GM18517 (cell line): ENCODE data around the gene RSPO4.
"Not testable (repeated sequence)": the region's sequence is repeated elsewhere in the genome, so short reads cannot be mapped to it uniquely, and the experiment has no call there.

ENCODE experiments used
- ATAC-seq: cut with Tn5 transposase; IDR thresholded peaks from one replicate; pipeline ENCODE4 v1.9.1; 2021; ENCODE audit warnings: mild to moderate bottlenecking, moderate library complexity; ENCODE audit not compliant: unreplicated experiment

Gene RSPO4

DNA sequence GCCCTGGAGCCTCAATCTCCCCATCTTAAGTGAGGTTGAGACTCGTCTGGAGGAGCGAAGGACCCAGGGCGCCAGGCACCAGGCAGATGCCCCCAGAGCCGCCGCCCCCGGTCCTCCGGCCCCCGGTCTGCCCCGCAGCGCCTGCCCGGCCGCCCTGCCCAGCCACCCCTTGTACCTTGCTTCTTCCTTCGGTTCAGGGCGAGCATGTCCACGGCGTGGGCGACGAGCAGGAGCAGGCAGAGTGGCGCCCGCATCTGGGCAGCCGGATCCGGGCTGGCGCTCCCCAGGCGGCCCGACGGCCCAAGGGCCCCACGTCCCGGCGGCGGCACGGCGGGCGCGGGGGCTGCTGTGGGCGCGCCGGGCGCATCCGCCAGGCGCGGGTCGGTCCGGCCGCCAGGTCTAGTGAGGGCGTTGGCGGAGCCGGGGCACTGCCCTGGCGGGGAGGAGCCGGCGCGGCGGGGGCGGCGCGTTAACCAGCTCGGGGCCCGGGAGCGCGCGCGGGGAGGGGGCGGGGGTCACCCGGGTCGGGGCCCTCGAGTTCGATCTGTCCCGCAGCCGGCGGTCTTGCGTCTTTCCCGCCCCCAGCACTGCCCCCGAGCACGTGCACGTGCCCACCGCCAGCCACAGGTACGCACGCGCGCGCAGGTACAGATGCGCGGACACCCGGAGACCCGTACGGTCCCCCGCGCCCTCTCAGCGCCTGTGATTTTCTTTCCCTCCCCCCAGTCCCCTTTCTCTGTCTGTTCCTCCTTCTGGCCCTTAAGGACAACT lies at the start of gene RSPO4:
Gene RSPO4, minus strand, starts transcription at position 401 of the 771 bp plus-strand sequence. Its CDS starts 147 bp downstream, at position 254.
- no peak for ATAC-seq

DNA sequence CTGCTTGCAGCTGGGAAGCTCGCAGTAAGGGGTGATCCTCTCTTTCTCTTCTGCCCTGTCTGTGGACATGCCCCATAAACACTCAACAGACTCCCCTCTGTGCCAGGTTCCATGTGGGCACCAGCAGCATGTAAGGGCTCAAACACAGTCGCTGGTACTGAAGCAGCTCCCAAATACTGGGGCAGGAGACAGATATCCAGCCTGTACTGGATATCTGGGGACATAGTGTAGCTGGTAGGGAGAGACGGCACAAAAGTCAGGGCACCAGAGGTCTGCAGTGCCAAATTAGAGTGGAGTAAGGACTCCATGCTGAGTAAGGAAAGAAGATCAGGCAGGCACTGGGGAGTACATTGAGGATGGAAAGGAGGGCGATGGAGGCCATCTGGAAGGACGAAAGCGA lies 48.3 kb upstream of the RSPO4 start:
- no peak for ATAC-seq

GRCh38 chr20:1045860-1046418 lies 43.8 kb upstream of the RSPO4 start:
- no peak for ATAC-seq

- no peak for ATAC-seq
These were observed 39.8 kb upstream of the RSPO4 start for GRCh38 chr20:1041845-1042390.

DNA sequence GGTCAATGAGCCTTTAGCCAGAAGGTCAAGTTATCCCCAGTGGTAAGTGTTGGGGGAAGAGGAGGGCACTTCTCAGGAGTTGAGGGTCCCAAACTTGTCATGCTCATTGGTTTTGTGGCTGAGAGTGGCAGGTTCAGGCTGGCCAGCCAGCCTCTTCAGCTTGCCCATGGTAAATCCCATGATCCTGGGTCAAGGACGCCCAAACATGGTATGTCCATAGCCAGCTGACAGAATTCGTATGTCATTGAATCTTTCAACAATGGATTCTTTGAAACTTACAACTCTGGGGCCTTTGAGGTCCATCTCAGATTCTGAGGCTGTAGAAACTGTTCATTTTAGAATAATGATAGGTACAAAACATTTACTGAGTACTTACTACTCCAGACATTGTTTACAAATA lies 36.1 kb upstream of the RSPO4 start:
- ATAC-seq, result no peak

GRCh38 chr20:1037039-1037438 lies 34.9 kb upstream of the RSPO4 start:
- no peak for ATAC-seq

DNA sequence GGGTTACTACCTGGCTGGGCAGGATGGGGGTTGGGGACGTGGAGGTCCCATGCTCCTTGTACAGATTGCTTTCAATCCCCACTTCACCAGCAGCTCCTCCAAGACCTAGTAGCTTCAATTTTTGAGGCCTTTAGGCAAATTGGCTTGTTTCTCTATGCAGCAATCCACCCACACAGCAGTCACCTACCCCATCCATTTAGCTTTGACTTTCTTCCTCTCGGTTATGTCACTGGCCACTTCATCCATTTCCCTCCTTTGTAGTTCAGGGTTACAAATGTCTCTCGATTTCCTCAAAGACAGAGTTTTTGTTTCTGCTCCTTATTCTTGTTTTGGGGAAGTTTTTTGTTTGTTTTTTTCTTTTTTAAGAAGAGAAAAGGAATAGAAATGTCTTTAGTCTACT lies 33.4 kb upstream of the RSPO4 start:
- no peak for ATAC-seq

GRCh38 chr20:1034415-1034789 lies 32.3 kb upstream of the RSPO4 start:
- no peak for ATAC-seq

DNA sequence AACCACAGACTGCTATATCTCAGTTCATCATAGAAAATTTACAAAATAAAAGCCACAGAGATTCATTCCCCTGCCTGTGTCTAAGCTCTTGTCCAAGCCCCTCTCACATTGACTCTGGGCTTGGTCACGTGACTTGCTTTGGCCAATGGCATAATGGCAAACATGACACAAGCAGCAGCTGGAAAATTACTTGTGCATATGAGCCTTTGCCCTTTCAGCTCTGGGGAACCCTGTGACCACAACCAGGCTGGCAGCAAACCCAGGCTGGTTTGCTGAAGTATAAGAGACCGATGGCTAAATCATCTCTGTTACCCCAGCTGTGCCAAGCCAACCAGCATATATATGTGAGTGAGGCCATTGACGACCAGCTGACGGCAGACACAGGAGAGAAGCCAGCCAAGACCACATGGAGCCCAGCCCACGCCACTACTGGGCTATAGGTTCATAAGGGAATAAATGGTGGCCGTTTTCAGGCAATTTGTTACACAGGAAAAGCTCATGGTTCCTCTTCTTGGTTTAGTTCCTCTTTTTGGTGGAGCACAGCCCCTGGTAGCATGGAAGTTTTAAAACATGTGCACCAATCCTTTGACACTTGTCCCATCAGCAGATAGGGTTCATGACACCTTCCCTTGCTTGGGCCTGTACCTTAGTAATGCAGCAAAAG lies 31.8 kb upstream of the RSPO4 start:
- no peak for ATAC-seq

DNA sequence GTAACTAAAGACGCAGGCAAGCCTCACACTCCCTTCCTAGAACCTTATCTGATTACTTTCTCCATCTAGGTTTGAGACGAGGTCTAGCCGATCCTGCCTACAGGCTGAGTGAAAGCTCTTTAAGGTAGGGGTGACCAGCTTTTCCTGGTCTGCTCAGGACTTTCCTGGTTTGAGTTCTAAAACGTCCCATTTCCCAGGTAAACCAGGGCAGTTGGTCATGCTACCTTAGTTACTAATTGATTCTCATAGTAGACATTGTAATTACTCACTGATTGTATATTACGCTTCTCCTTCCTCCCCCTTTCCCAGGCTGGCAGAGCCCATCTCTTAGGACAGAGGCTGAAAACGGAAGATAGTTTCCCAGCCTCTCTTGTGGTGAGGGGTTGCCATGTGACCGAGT lies 27.9 kb upstream of the RSPO4 start:
- no peak for ATAC-seq

DNA sequence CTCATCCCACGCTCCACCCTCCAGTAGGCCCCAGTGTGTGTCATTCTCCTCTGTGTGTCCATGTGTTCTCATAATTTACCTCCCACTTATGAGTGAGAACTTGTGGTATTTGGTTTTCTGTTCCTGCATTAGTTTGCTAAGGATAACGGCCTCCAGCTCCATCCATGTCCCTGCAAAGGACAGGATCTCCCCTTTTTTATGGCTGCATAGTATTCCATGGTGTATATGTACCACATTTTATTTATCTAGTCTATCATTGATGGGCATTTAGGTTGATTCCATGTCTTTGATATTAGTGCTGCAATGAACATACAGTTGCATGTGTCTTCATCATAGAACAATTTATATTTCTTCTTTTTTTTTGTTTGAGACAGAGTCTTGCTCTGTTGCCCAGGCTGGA lies 24.1 kb upstream of the RSPO4 start:
- not testable (repeated sequence) for ATAC-seq

DNA sequence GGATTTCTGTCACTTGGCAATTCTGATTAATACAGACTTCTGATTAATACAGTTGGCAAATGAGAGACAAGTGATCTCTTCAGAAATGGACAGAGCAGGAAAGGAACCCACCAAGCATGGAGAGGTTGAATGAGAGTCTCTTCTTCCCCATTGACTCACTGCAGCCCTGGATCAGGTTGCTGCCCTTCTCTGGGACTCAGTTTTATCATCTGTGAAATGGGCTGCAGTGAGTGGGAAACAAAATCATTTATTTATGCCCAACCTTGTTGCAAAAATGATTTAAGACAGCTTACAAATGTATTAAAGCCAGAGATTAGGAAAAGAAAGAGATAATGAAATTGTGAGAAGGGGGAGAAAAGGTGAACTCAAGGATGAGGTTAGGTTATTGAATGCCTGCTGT lies 20.8 kb upstream of the RSPO4 start:
- ATAC-seq, result no peak

- no peak for ATAC-seq
These were observed 18.5 kb upstream of the RSPO4 start for GRCh38 chr20:1020614-1021013.

DNA sequence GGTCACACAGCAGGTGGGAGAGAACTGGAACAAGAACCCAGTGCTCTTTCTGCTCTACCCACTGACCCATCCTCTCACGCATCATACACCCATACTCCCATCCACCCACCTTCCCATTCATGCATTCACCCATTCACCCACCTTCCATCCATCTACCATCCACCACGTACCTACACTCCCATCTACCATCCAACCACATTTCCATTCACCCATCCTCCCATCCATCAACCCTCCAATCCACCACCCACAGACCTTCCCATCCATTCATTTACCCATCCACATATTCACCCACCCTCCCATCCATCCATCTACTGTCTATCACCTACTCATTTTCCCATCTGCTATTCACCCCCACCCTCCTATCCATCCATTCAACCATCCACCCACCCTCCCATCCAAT lies 17.2 kb upstream of the RSPO4 start:
- ATAC-seq, result no peak

GRCh38 chr20:1017677-1018076 lies 15.6 kb upstream of the RSPO4 start:
- no peak for ATAC-seq

DNA sequence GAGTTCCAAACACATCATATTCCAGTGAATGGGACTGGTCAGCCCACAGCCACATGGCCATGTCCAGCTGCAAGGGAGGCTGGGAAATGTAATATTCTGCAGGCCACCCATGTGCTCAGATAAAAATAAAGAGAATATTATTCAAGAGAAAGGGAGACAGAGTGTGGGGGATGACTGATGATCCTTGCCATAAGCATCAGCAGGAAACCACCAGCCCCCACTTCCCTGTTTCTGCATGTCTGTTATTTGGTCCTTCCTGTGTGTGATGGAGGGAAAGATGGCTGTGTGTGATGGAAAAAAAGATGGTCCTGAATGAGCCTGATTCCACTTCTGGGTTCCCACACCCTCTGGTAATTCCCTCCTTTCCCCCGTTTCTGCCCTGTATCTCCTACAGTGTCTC lies 13.1 kb upstream of the RSPO4 start:
- ATAC-seq, result no peak

- no peak for ATAC-seq
These were observed 12.4 kb upstream of the RSPO4 start for GRCh38 chr20:1014471-1014870.

DNA sequence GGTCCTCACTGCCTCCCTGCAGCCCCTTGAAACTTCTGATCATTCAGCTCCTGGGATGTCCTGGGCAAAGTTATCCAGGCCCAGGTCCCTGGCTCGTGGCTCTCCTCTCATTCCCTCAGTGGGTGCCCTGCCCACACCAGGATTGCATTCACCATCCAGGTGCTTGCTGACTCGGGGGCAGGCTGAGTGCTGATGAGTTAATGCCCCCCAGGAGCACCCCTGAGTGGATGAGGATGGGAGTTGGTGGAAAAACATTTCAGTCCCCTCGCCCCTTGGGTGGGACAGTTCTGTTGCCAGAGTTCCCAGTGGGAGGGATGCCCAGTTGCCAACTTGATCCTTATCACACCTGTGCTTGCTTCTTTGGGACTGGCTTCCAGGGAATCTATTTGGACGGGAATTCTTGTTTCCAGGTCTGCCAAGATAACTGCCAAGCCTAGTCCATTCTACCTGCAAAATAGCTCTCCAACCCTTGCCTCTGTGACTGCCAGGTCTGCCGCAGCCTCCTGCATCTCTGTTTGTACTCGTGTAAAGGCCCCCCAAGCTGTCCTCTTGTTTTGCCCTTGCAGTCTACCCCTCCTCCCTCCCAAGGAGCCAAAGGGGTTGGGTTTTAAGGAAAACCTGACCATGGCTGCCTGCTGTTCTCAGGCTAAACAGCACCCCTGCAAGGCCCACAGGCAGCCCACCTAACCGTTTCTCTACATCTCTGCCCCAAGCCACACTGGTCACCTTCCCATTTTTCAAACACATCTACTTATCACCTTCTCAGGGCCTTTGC lies 11.6 kb upstream of the RSPO4 start:
- no peak for ATAC-seq

GRCh38 chr20:1012359-1013168 lies 10.5 kb upstream of the RSPO4 start:
- no peak for ATAC-seq

DNA sequence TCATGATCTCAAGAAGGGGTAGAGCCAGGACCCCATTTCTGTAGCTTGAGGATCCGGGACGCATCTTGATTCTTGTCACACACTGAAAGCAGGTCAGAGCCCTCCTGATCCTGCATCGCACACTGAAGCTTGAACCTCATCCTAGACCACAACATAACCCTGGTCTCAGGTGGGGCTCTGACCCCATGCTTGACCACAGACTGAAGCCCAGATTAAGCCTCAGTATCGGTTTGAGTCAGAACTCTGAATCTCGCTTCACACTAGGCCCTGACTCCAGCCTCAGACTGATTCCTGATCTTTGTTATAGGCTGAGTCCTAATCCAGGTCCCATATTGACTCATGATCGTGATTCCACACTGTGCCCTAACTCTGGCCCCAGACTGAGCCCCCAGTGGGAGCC lies 8.5 kb upstream of the RSPO4 start:
- ATAC-seq, result no peak
